Lower lobe of right lung (tissue), 2 donors: ENCODE measurements around the gene COG1. TPM values are rescaled to one million over a fixed set of nuclear protein-coding genes. Genes with fewer than 3 reads are reported as not detected.

Experiments used
- ATAC-seq, 2 donors: fragments of 200-7000 bp; cut with Tn5 transposase; one replicate each; pipeline ENCODE4 v1.9.1; 2020 to 2022; ENCODE audit warnings: mild to moderate bottlenecking in 2 of 2, moderate library complexity in 2 of 2
- DNase-seq: peaks from one replicate; pipeline ENCODE4 v3.0.0-alpha.2; 2020
- H3K27ac ChIP-seq: fragments of 200-600 bp; one replicate; pipeline ENCODE4 v1.8.0; 2022
- H3K27me3 ChIP-seq: fragments of 200-600 bp; one replicate; pipeline ENCODE4 v1.8.0; 2022; ENCODE audit warnings: low read depth
- H3K36me3 ChIP-seq: fragments of 200-600 bp; one replicate; pipeline ENCODE4 v1.8.0; 2022; ENCODE audit warnings: mild to moderate bottlenecking
- H3K4me1 ChIP-seq: fragments of 200-600 bp; one replicate; pipeline ENCODE4 v1.8.0; 2022
- H3K4me3 ChIP-seq: fragments of 200-600 bp; one replicate; pipeline ENCODE4 v1.8.0; 2022; ENCODE audit warnings: mild to moderate bottlenecking
- H3K9me3 ChIP-seq: fragments of 200-600 bp; one replicate; pipeline ENCODE4 v1.8.0; 2022
- intact Hi-C: fragments of 100-400 bp; cut with DNase I; formaldehyde crosslinking; loops from one replicate; pipeline ENCODE4 v1.11.0; 2022
- total RNA-seq: library from RNA; stranded (reverse); fragmentation: NEBNext Ultra II Directional; extraction: Animal tissue kit (Norgen Biotek cat#: 25700); gene quantifications from one replicate; pipeline ENCODE4 v1.2.1, GENCODE V29; 2021
- TF ChIP-seq, protein P1 (sequence below): fragments of 200-600 bp; IDR thresholded peaks from one replicate; pipeline ENCODE4 v1.8.0; 2022; ENCODE audit warnings: antibody characterized with exemption, mild to moderate bottlenecking
- donor health status: DM: no; HTN: yes; CAD: no; lungs with severe emphysema.

The COG1 gene
- total RNA-seq, 1 donor from 2014 or later, result 36.4 TPM

DNA sequence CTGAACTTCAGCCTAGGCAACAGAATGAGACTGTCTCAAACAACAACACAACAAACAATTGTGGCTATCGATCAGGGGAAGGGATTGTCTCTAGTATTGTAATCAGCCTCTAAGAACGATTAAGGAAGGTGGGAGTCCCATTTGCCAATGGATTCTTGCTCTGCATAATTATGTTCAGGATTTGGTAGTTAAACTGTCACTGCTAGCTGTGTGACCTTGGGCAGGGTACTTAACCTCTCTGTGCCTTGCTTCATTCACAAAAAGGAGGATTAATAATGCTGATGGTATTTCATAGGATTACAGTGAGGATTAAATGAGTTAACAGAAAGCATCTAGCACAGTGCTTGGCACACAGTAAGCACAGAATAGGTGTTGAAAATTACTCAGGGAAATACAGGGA lies 34.7 kb upstream of the COG1 start:
- Histone ChIP-seq H3K27ac (no peak overlapping the region), H3K27me3 (peaks cover 16% of the 10 kb centered on the region), H3K36me3 (no peaks in the 10 kb centered on the region), H3K4me3 (no peak overlapping the region), H3K4me1 (peaks cover 7% of the 10 kb centered on the region), H3K9me3 (no peaks in the 10 kb centered on the region)
- DNase-seq, result no peak
- TF ChIP-seq, protein P1, sequence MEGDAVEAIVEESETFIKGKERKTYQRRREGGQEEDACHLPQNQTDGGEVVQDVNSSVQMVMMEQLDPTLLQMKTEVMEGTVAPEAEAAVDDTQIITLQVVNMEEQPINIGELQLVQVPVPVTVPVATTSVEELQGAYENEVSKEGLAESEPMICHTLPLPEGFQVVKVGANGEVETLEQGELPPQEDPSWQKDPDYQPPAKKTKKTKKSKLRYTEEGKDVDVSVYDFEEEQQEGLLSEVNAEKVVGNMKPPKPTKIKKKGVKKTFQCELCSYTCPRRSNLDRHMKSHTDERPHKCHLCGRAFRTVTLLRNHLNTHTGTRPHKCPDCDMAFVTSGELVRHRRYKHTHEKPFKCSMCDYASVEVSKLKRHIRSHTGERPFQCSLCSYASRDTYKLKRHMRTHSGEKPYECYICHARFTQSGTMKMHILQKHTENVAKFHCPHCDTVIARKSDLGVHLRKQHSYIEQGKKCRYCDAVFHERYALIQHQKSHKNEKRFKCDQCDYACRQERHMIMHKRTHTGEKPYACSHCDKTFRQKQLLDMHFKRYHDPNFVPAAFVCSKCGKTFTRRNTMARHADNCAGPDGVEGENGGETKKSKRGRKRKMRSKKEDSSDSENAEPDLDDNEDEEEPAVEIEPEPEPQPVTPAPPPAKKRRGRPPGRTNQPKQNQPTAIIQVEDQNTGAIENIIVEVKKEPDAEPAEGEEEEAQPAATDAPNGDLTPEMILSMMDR, result no peak
- intact Hi-C loops, result no loop called here
- no peak for ATAC-seq

DNA sequence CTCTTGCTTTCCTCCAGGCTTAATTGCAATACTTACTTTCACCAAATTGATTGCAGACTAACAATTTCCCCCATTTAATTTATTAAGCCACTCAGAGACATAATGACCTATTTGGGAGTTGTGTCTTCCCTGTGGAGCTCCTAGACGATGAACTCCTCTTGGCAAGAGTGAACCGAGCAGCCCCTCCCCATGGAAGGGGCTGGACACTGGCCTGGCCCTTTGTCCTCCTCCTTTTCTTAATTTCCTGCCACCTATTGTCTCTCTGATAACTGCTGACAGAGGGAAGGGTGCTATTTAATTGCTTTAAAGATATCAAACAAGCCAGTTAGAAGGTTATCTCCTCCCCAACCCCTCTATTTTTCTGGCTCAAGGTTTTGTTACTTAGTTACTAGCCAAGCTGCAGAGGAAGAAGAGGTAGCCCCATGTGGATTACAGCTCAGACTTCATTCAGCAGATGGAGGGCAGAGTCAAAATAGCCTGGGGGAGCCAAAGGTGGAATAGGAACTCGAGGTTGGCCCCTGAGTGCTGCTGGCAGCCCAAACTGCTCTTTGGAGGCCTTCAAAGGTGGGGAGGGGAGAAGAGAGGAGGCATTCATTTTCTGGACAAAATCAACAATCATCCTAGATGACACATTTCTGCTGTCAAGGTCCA lies 31.8 kb upstream of the COG1 start:
- no peak for ATAC-seq
- Histone ChIP-seq H3K4me1 (peaks cover 22% of the 10 kb centered on the region), H3K36me3 (no peaks in the 10 kb centered on the region), H3K9me3 (no peaks in the 10 kb centered on the region), H3K4me3 (no peak overlapping the region), H3K27me3 (peaks cover 41% of the 10 kb centered on the region), H3K27ac (no peak overlapping the region)
- intact Hi-C loops, result no loop called here
- DNase-seq, result no peak
- TF ChIP-seq, protein P1, result no peak

DNA sequence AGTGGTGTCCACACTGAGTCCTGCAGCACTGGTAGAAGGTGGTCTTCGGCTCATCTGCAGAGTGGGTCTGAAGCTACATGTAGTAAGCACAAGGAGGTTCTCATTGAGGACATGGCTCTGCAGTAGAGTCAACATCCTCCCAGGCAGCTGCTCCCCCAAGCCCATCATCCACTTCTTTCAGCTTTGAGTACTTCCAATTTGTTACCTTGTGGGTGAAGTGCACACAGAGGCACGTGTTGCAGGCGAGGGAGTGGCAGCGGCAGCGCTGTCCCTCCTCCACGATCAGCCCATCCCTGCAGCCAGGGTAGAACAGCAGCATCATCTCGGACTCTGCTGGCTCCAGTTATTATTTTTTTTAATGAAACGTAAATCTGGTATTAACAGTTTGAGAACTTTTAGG lies 29.8 kb upstream of the COG1 start:
- H3K27ac ChIP-seq, result no peak overlapping the region
- TF ChIP-seq, protein P1, result no peak
- intact Hi-C loops, result no loop called here
- peaks cover 60% of the 10 kb centered on the region for H3K27me3 ChIP-seq
- ATAC-seq, result no peak
- H3K4me1 ChIP-seq, result peaks cover 28% of the 10 kb centered on the region
- DNase-seq, result no peak
- no peaks in the 10 kb centered on the region for H3K36me3 ChIP-seq
- no peaks in the 10 kb centered on the region for H3K9me3 ChIP-seq
- no peak overlapping the region for H3K4me3 ChIP-seq

DNA sequence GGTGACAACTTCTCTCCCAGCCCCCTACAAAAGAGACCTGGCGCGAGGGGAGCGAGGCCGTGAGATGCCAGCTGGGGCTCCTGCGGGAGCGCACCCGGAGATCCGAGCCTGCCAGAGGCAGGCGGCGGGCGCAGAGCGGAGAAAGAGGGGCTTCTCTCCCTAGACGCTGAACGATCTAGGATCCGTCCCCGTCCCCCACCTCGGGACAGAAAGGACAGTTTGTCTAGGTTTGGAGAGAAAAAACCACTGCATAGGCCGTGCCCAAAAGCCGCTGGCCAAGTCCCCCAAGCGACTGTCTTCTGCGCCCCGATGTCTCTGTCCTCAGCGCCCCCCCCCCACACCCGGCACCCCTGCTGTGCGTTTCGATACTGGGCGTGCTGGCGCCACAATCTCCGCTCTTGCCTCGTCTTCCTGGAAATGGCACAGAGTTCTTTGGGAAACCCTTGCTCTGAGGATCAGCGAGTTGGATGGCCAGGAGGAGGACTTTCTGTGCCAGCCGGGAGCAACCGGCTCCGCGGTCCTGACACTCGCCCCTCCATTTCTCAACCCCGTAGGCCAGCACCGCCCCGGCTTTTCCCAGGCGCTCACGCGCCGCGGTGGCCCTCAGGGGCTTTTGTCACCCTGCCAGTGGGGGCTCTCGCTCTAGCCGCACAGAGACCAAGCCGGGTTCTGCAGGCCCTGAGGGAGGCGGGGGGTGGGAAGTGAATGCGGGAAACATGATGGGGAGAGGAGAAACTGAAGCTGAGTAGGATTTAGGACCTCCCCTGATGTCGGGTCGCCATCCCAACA lies 27.0 kb upstream of the COG1 start:
- Histone ChIP-seq H3K9me3 (no peaks in the 10 kb centered on the region), H3K4me1 (peaks cover 28% of the 10 kb centered on the region), H3K4me3 (peak overlapping the region; percentile 48), H3K27me3 (peaks cover 64% of the 10 kb centered on the region), H3K36me3 (no peaks in the 10 kb centered on the region), H3K27ac (no peak overlapping the region)
- ATAC-seq, result peak; percentile 11 to 18
- TF ChIP-seq, protein P1, result no peak
- intact Hi-C loops, result no loop called here
- DNase-seq, result no peak

DNA sequence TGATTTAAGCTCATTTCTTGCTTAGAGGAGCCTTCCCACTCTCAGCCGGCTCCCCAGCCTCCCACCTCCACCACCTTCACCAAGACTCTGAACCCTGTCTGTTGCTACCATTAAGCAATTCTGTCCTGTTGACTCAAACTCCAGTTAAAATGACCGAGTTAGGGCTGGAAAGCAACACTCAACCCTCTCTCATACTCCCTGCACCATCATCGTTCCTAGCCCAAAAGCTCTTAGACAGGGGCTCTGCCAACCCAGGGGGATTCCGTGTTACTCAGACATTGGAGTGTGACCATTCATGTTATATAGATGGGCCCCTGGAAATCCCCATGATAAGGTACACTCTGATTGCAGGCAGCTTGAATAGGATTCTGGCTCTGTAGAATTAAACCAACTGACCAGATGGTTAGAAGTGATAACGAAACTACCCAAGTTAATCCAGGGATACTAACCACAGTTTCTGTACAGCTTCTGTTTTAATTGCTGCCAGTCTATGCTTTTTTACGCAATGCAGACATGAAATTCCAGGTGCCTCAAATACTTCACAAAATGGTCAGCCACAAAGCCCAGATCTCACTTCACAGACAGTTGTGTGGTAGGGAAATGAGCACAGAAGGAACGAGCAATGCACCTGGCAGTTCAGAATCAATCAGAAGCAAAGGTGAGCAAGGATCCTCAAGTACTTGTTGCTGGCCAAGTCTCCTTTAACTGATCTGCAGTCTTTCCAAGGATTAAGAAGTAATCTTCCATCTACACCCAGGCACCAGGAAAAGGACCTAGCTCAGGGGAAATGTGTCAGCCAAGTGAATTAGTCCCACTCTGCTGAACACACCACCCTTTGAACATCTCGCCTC lies 25.9 kb upstream of the COG1 start:
- H3K27ac ChIP-seq, result no peak overlapping the region
- H3K4me3 ChIP-seq, result peak overlapping the region; percentile 48
- intact Hi-C loops, result no loop called here
- TF ChIP-seq, protein P1, result no peak
- DNase-seq (no peak), ATAC-seq (peak in 1 of 2 donors; percentile 25)
- no peaks in the 10 kb centered on the region for H3K36me3 ChIP-seq
- H3K27me3 ChIP-seq, result peaks cover 59% of the 10 kb centered on the region
- no peaks in the 10 kb centered on the region for H3K9me3 ChIP-seq
- peaks cover 28% of the 10 kb centered on the region for H3K4me1 ChIP-seq
